Motor neuron (in vitro differentiated cells): ENCODE measurements around the gene MCAM. TPM values are rescaled to one million over a fixed set of nuclear protein-coding genes. Genes with fewer than 3 reads are reported as not detected.
A peak's percentile ranks its signal among the peaks of the same experiment; 100 is the strongest.

Experiments used
- ATAC-seq, 8 experiments: fragments of 200-7000 bp; cut with Tn5 transposase; replicated peaks in 6 of 8; 2 replicates each; pipeline ENCODE4 v1.8.0; 2021; ENCODE audit warnings: mild to moderate bottlenecking in 8 of 8, moderate library complexity in 8 of 8
- H3K27ac ChIP-seq, 2 donors: fragments of 250-450 bp; sonication (Bioruptor Pico); 2 replicates each; pipeline ENCODE4 v1.9.0; 2021; ENCODE audit warnings: antibody characterized with exemption in 2 of 2, mild to moderate bottlenecking in 2 of 2, moderate library complexity in 1 of 2
- H3K4me1 ChIP-seq, 2 donors: fragments of 250-450 bp; sonication (Bioruptor Pico); replicated peaks in 1 of 2; 2 replicates each; pipeline ENCODE4 v1.6.1; 2021; ENCODE audit warnings: antibody characterized with exemption in 2 of 2, mild to moderate bottlenecking in 2 of 2, moderate library complexity in 1 of 2
- H3K4me3 ChIP-seq, 5 donors: fragments of 250-450 bp; sonication (Bioruptor Pico); 2 replicates each; pipeline ENCODE4 v1.9.0; 2021; ENCODE audit warnings: antibody characterized with exemption in 5 of 5, mild to moderate bottlenecking in 5 of 5, moderate library complexity in 4 of 5
- WGBS, 10 experiments: fragments of 450-650 bp; shearing (Covaris generic); methylation state at CpG; one replicate each; pipeline ENCODE4 v1.0.0; 2022; 5-methylcytosine and 5-hydroxymethylcytosine counted together
- in situ Hi-C, 9 experiments: fragments of 400-800 bp; cut with MboI; loops; one replicate each; pipeline ENCODE4 v1.15.0; 2021; ENCODE audit warnings: low sequenced_read_pairs in 9 of 9, low pct_unique_long_range_greater_than_20kb in 2 of 9; ENCODE audit not compliant: unreplicated experiment in 9 of 9
- total RNA-seq, 8 experiments: library from RNA; unstranded; fragments of 300-600 nt; gene quantifications; 2 replicates each; pipeline versions ENCODE4 v1.2.3 to v1.2.4, GENCODE V29; 2022

The MCAM gene
- total RNA-seq, 8 experiments from 2014 or later: 2.0 to 78.9 (median 10.4) TPM

GRCh38 chr11:119335655-119336543, 19.0 kb upstream of the MCAM start:
- Histone ChIP-seq H3K27ac (no peak overlapping the region), H3K4me1 (peaks cover 29 to 40% of the 10 kb centered on the region in 2 donors), H3K4me3 (no peak overlapping the region)
- 60 to 100% (median 91%) methylated on average over 1 to 11 of the region's 30 CpGs; no CpG with 5 or more reads in 4 of the 10 experiments for WGBS, 10 experiments
- in situ Hi-C loops: loop anchor here in 2 of 9 experiments (10.0 to 25.0 kb wide), 2 partner anchors 224 to 231 kb away; partner anchors contain the start of genes C2CD2L (in 2 of the 2), DPAGT1 (in 2 of the 2) and HINFP (in 1 of the 2)
- ATAC-seq: no peak

- Histone ChIP-seq H3K4me3 (peak overlapping the region; percentile 79 to 99 (median 97)), H3K27ac (no peak overlapping the region), H3K4me1 (peaks cover 29 to 34% of the 10 kb centered on the region in 2 donors)
- in situ Hi-C loops: loop anchor here in 2 of 9 experiments (10.0 to 25.0 kb wide), 2 partner anchors 223 to 230 kb away; partner anchors contain the start of genes C2CD2L (in 2 of the 2), DPAGT1 (in 2 of the 2) and HINFP (in 1 of the 2)
- WGBS, 10 experiments: 0 to 80% (median 29%) methylated on average over 1 to 3 of the region's 15 CpGs; no CpG with 5 or more reads in 7 of the 10 experiments
- no peak for ATAC-seq
Measured at GRCh38 chr11:119335091-119335654, 18.2 kb upstream of the MCAM start.

- in situ Hi-C loops: loop anchor here in 2 of 9 experiments (10.0 to 25.0 kb wide), 2 partner anchors 222 to 230 kb away; partner anchors contain the start of genes C2CD2L (in 2 of the 2), DPAGT1 (in 2 of the 2) and HINFP (in 1 of the 2)
- Histone ChIP-seq H3K4me1 (peaks cover 28 to 29% of the 10 kb centered on the region in 2 donors), H3K27ac (peak within 1 kb of the TSS; percentile 79 to 81), H3K4me3 (peak within 1 kb of the TSS; percentile 79 to 99 (median 97))
- peak; percentile 88 to 94 (median 90) for ATAC-seq
- WGBS, 10 experiments: 0 to 4% (median 0%) methylated on average over 4 to 17 of the region's 54 CpGs; no CpG with 5 or more reads in 1 of the 10 experiments
Measured at GRCh38 chr11:119334174-119334930, 17.4 kb upstream of the MCAM start, which contains the start of gene RNF26. Gene RNF26 (plus strand): TSS chr11:119334527. CDS start chr11:119335123, 596 bp downstream.

GRCh38 chr11:119332111-119332765, 15.3 kb upstream of the MCAM start:
- WGBS, 10 experiments: 58 to 100% (median 72%) methylated on average over 2 to 4 of the region's 4 CpGs
- Histone ChIP-seq H3K4me3 (no peak overlapping the region), H3K27ac (no peak overlapping the region), H3K4me1 (peaks cover 7 to 11% of the 10 kb centered on the region in 2 donors)
- in situ Hi-C loops: loop anchor here in 2 of 9 experiments (10.0 to 25.0 kb wide), 2 partner anchors 220 to 227 kb away; partner anchors contain the start of genes C2CD2L (in 2 of the 2), DPAGT1 (in 2 of the 2) and HINFP (in 1 of the 2)
- ATAC-seq: no peak

- WGBS, 10 experiments: 5 to 100% (median 77%) methylated on average over 1 of the region's 1 CpG; no CpG with 5 or more reads in 1 of the 10 experiments
- no peak for ATAC-seq
- no peak overlapping the region for H3K27ac ChIP-seq
- H3K4me3 ChIP-seq: no peak overlapping the region
- in situ Hi-C loops: loop anchor here in 2 of 9 experiments (10.0 to 25.0 kb wide), 2 partner anchors 218 to 225 kb away; partner anchors contain the start of genes C2CD2L (in 2 of the 2), DPAGT1 (in 2 of the 2) and HINFP (in 1 of the 2)
- H3K4me1 ChIP-seq: peaks cover 4 to 7% of the 10 kb centered on the region in 2 donors
Measured at GRCh38 chr11:119330237-119330636, 13.3 kb upstream of the MCAM start.

- ATAC-seq: no peak
- Histone ChIP-seq H3K27ac (no peak overlapping the region), H3K4me3 (no peak overlapping the region), H3K4me1 (peaks cover 0 to 4% of the 10 kb centered on the region in 2 donors)
- WGBS, 10 experiments: 20 to 100% (median 75%) methylated on average over 1 to 2 of the region's 2 CpGs; no CpG with 5 or more reads in 1 of the 10 experiments
- in situ Hi-C loops: loop anchor here in 1 of 9 experiments (25.0 kb wide), 1 partner anchor 217 kb away; the partner anchor contains the start of genes C2CD2L, DPAGT1 and HINFP
Measured at GRCh38 chr11:119329320-119329719, 12.4 kb upstream of the MCAM start.

DNA sequence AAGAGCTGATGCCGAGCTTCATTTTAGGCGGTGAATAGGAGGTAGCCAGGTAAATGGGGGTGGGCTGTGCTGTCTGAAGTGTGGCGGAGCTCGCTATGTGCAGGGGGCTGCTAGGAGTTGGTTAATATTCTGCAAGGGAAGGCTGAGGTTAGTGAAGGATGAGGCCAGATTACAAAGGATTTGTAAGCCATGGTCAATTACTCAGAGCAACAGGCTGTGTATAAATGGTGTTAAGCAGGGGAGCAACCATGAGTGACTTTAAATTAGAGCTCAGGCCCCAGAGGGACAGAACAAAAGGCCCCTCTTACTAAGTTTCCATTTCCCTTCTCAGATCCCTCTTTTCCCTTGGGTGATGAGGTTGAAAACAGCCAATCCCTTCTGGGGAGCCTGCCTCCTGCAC, 7.3 kb upstream of the MCAM start:
- Histone ChIP-seq H3K27ac (no peak overlapping the region), H3K4me3 (no peak overlapping the region), H3K4me1 (peaks cover 22 to 28% of the 10 kb centered on the region in 2 donors)
- ATAC-seq: no peak
- 26 to 50% (median 40%) methylated on average over 1 to 4 of the region's 4 CpGs; no CpG with 5 or more reads in 3 of the 10 experiments for WGBS, 10 experiments
- in situ Hi-C loops: no loop called here

DNA sequence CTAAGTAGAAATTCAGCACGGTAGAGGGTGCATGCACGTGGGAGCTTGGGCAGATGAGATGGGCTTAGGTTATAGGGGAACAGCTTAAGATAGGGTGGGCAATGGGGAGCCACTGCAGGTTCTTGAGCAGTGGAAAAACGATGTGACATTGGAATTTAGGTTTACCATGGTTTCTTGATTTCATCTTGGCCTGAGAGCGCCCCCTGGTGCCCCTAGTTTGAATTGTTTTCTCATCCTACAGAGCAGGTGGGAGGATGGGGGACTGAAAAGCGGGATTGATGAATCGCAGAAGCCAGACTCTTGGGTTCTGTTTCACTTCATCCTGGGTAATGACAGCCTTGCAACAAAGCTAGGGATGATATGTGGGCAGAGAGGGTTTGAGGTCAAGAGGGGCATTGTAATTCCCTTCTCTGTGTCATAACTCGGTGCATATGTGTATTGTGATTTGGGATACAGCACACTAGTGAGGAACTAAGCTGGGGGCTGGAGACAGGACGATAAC, 6.7 kb upstream of the MCAM start:
- Histone ChIP-seq H3K4me3 (no peak overlapping the region), H3K4me1 (peaks cover 28 to 34% of the 10 kb centered on the region in 2 donors), H3K27ac (no peak overlapping the region)
- WGBS, 10 experiments: 0 to 30% (median 5%) methylated on average over 1 to 5 of the region's 8 CpGs; no CpG with 5 or more reads in 3 of the 10 experiments
- ATAC-seq: peak; percentile 14 to 66 (median 33)
- in situ Hi-C loops: no loop called here

- in situ Hi-C loops: no loop called here
- Histone ChIP-seq H3K4me3 (no peak overlapping the region), H3K4me1 (peaks cover 33 to 40% of the 10 kb centered on the region in 2 donors), H3K27ac (no peak overlapping the region)
- ATAC-seq: no peak
- 30 to 100% (median 90%) methylated on average over 1 to 15 of the region's 20 CpGs; no CpG with 5 or more reads in 2 of the 10 experiments for WGBS, 10 experiments
Measured at GRCh38 chr11:119322921-119323531, 6.1 kb upstream of the MCAM start.

- Histone ChIP-seq H3K4me1 (peaks cover 39 to 46% of the 10 kb centered on the region in 2 donors), H3K4me3 (no peak overlapping the region), H3K27ac (no peak overlapping the region)
- ATAC-seq: no peak
- in situ Hi-C loops: no loop called here
- WGBS, 10 experiments: 30 to 100% (median 96%) methylated on average over 1 to 6 of the region's 6 CpGs; no CpG with 5 or more reads in 1 of the 10 experiments
Measured at GRCh38 chr11:119322360-119322739, 5.4 kb upstream of the MCAM start.
